ENCODE data around the gene DOCK4.

DNA sequence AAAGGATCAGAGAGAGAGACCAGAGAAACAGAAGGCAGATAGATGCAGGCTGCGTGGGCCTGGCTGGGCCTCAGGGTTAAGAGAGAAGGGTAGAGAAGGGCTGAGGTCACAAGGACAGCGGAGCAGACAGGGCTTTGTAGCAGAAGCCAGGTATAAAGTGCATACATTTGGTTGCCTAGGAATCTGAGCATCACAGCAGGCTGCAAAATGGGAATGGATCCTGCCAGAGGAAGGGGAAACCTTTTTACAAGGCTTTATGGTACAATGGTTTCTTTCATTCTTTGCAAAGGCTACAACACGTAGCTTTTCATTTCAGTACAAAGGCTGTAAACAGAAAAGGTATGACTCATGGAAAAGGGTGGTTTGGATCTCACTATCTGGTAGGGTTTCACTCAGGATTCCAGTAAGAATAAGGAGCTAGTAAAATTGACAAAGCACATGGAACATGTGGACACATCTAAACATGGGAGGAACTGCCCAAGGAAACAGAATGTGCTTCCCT is 275.1 kb downstream of the DOCK4 start:
- TF ChIP-seq ELF4 (IDR thresholded peaks at IDR 0.05), result no peak
- no peak for TF ChIP-seq LEF1 (IDR thresholded peaks at IDR 0.05; ENCODE audit: borderline replicate concordance)
- no peak for TF ChIP-seq L3MBTL2 (conservative IDR thresholded peaks at IDR 0.05)
- TF ChIP-seq HDGF (IDR thresholded peaks at IDR 0.05; ENCODE audit: borderline replicate concordance), result no peak
